Keratinocyte (primary cell): ENCODE data around the gene NUP107. TPM values are rescaled to one million over a fixed set of nuclear protein-coding genes. Genes with fewer than 3 reads are reported as not detected.
A peak's percentile ranks its signal among the peaks of the same experiment; 100 is the strongest.

Experiments used
- DNase-seq: peaks from one replicate; pipeline ENCODE4 v3.0.0-alpha.2; 2011; ENCODE audit warnings: low read depth, missing footprints, low spot score
- FAIRE-seq: peaks from 2 replicates; lab custom pipeline; 2011; peaks lifted over from hg19 to GRCh38; lab: Jason Lieb, UNC
- H2AFZ ChIP-seq: 2 replicates; pipeline ENCODE4 v1.6.0; 2012; ENCODE audit warnings: low read length, control low read depth, inconsistent platforms; ENCODE audit not compliant: control insufficient read depth
- H3K27ac ChIP-seq: 2 replicates; pipeline ENCODE4 v1.5.1; 2011; ENCODE audit warnings: low read length; ENCODE audit not compliant: control insufficient read depth, insufficient read depth
- H3K27me3 ChIP-seq: 3 replicates; pipeline ENCODE4 v1.6.0; 2011; ENCODE audit warnings: low read length; ENCODE audit not compliant: control insufficient read depth, insufficient read depth; ENCODE audit errors: extremely low read depth
- H3K36me3 ChIP-seq, 2 experiments: 2 replicates in 1 of 2; 3 replicates in 1 of 2; pipeline ENCODE4 v1.5.1; 2011; ENCODE audit warnings: low read length in 2 of 2, mild to moderate bottlenecking in 1 of 2; ENCODE audit not compliant: control insufficient read depth in 2 of 2, insufficient read depth in 2 of 2; ENCODE audit errors: extremely low read depth in 1 of 2
- H3K4me1 ChIP-seq: 3 replicates; pipeline ENCODE4 v1.5.1; 2011; ENCODE audit warnings: low read length; ENCODE audit not compliant: control insufficient read depth, insufficient read depth; ENCODE audit errors: extremely low read depth
- H3K4me2 ChIP-seq: 3 replicates; pipeline ENCODE4 v1.6.0; 2011; ENCODE audit warnings: low read depth, low read length; ENCODE audit not compliant: control insufficient read depth, insufficient read depth; ENCODE audit errors: extremely low read depth
- H3K4me3 ChIP-seq, 3 experiments: fragments of 200-600 bp in 1 of 3; sonication (generic) in 1 of 3; 2 replicates in 2 of 3; 3 replicates in 1 of 3; pipeline ENCODE4 v1.5.1; 2011 to 2016; ENCODE audit warnings: low read length in 3 of 3, mild to moderate bottlenecking in 3 of 3, control low read depth in 2 of 3, inconsistent platforms in 1 of 3, low read depth in 1 of 3, mixed read lengths in 1 of 3, mixed run types in 1 of 3, moderate library complexity in 1 of 3; ENCODE audit not compliant: control insufficient read depth in 2 of 3, insufficient read depth in 2 of 3; ENCODE audit errors: extremely low read depth in 1 of 3
- H3K79me2 ChIP-seq: 2 replicates; pipeline ENCODE4 v1.6.0; 2012; ENCODE audit warnings: low read length; ENCODE audit not compliant: control insufficient read depth, insufficient read depth
- H3K9ac ChIP-seq: 3 replicates; pipeline ENCODE4 v1.6.0; 2011; ENCODE audit warnings: low read length; ENCODE audit not compliant: control insufficient read depth, insufficient read depth; ENCODE audit errors: extremely low read depth
- H3K9me1 ChIP-seq: 3 replicates; pipeline ENCODE4 v1.6.0; 2011; ENCODE audit warnings: low read length; ENCODE audit not compliant: control insufficient read depth, insufficient read depth; ENCODE audit errors: extremely low read depth
- H3K9me3 ChIP-seq: 2 replicates; pipeline ENCODE4 v1.5.1; 2012; ENCODE audit warnings: low read depth, low read length; ENCODE audit not compliant: control insufficient read depth
- H4K20me1 ChIP-seq: 3 replicates; pipeline ENCODE4 v1.6.0; 2011; ENCODE audit warnings: low read length; ENCODE audit not compliant: control insufficient read depth, insufficient read depth; ENCODE audit errors: extremely low read depth
- EZH2 ChIP-seq: IDR thresholded peaks from one replicate; pipeline ENCODE4 v1.6.1; 2012; ENCODE audit warnings: inconsistent platforms, mild to moderate bottlenecking, low read length, moderate library complexity
- dilution Hi-C: fragments of 300-500 bp; cut with MboI; formaldehyde crosslinking; loops from one replicate; pipeline ENCODE4 v1.7.0; 2020; ENCODE audit warnings: low sequenced_read_pairs; ENCODE audit not compliant: extremely low pct_ligation_motif_present
- polyA plus RNA-seq, 5 experiments: library from polyadenylated mRNA; depleted of rRNA in 3 of 5; stranded (reverse) in 3 of 5; stranded (forward) in 1 of 5; unstranded in 1 of 5; fragments of >200 nt; gene quantifications; 1 replicate in 1 of 5; 2 replicates in 3 of 5; 3 replicates in 1 of 5; pipeline versions ENCODE4 v1.2.1 to v1.2.3, GENCODE V29; 2011 to 2012; ENCODE audit warnings: missing spikeins in 2 of 5, low read depth in 1 of 5, low replicate concordance in 1 of 5
- TF ChIP-seq, protein P1 (sequence below), 3 experiments: IDR thresholded peaks in 1 of 3; conservative IDR thresholded peaks in 1 of 3; optimal IDR thresholded peaks in 1 of 3; 2 replicates in 2 of 3; 3 replicates in 1 of 3; pipeline versions ENCODE3 to v1.5.1; 2011; ENCODE audit warnings: low read length in 3 of 3, mild to moderate bottlenecking in 3 of 3, moderate library complexity in 2 of 3, control low read depth in 1 of 3, inconsistent platforms in 1 of 3; ENCODE audit not compliant: insufficient read depth in 2 of 3; ENCODE audit errors: extremely low read depth in 1 of 3

The NUP107 gene
- polyA plus RNA-seq, 1 donor (not counting 4 experiments of a cell fraction or from before 2014, with no cell fraction given), result 71.7 TPM

- Histone ChIP-seq H3K4me3 (peak overlapping the region; percentile 57 to 93 (median 68)), H3K9me3 (no peaks in the 10 kb centered on the region), H3K36me3 (no peaks in the 10 kb centered on the region), H3K79me2 (peaks cover 30% of the 10 kb centered on the region), H4K20me1 (no peaks in the 10 kb centered on the region), H2AFZ (peak overlapping the region; percentile 84), H3K4me2 (peak overlapping the region; percentile 81), H3K9ac (peak overlapping the region; percentile 95), H3K27me3 (no peaks in the 10 kb centered on the region), H3K4me1 (peaks cover 12% of the 10 kb centered on the region), H3K27ac (peak overlapping the region; percentile 65), H3K9me1 (no peaks in the 10 kb centered on the region)
- FAIRE-seq (no peak), DNase-seq (no peak)
- dilution Hi-C loops, result no loop called here
- no peak for TF ChIP-seq EZH2
- TF ChIP-seq, protein P1, sequence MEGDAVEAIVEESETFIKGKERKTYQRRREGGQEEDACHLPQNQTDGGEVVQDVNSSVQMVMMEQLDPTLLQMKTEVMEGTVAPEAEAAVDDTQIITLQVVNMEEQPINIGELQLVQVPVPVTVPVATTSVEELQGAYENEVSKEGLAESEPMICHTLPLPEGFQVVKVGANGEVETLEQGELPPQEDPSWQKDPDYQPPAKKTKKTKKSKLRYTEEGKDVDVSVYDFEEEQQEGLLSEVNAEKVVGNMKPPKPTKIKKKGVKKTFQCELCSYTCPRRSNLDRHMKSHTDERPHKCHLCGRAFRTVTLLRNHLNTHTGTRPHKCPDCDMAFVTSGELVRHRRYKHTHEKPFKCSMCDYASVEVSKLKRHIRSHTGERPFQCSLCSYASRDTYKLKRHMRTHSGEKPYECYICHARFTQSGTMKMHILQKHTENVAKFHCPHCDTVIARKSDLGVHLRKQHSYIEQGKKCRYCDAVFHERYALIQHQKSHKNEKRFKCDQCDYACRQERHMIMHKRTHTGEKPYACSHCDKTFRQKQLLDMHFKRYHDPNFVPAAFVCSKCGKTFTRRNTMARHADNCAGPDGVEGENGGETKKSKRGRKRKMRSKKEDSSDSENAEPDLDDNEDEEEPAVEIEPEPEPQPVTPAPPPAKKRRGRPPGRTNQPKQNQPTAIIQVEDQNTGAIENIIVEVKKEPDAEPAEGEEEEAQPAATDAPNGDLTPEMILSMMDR (optimal IDR thresholded peaks at IDR 0.05 in 1 of 3, IDR thresholded peaks at IDR 0.05 in 1 of 3, conservative IDR thresholded peaks at IDR 0.05 in 1 of 3; ENCODE audit: extremely low read depth in 1 of 3, insufficient read depth in 2 of 3, low read length in 3 of 3), result no peak
Measured at GRCh38 chr12:68686262-68686594, 550 bp upstream of the NUP107 start.

- H3K4me1 ChIP-seq, result no peaks in the 10 kb centered on the region
- FAIRE-seq, result no peak
- dilution Hi-C loops, result no loop called here
Measured at GRCh38 chr12:68695454-68695853, 8.7 kb downstream of the NUP107 start.

More at GRCh38 chr12:68695454-68695853, 8.7 kb downstream of the NUP107 start:
- no peaks in the 10 kb centered on the region for H3K79me2 ChIP-seq
- no peak for TF ChIP-seq EZH2
- TF ChIP-seq, protein P1 (optimal IDR thresholded peaks at IDR 0.05 in 1 of 3, IDR thresholded peaks at IDR 0.05 in 1 of 3, conservative IDR thresholded peaks at IDR 0.05 in 1 of 3; ENCODE audit: extremely low read depth in 1 of 3, insufficient read depth in 2 of 3, low read length in 3 of 3), result no peak
- H3K4me3 ChIP-seq, result no peak overlapping the region
- no peak overlapping the region for H2AFZ ChIP-seq
- H3K27me3 ChIP-seq, result no peaks in the 10 kb centered on the region
- H3K36me3 ChIP-seq, result peaks cover 3 to 14% of the 10 kb centered on the region in 2 experiments
- H3K9ac ChIP-seq, result no peak overlapping the region
- no peaks in the 10 kb centered on the region for H3K9me3 ChIP-seq
- DNase-seq, result no peak
- no peaks in the 10 kb centered on the region for H3K9me1 ChIP-seq
- H4K20me1 ChIP-seq, result no peaks in the 10 kb centered on the region
- no peak overlapping the region for H3K27ac ChIP-seq
- H3K4me2 ChIP-seq, result no peak overlapping the region
